ENCODE measurements around the gene OR2T34. TPM values are rescaled to one million over a fixed set of nuclear protein-coding genes. Genes with fewer than 3 reads are reported as not detected.
"Not testable (repeated sequence)": the region's sequence is repeated elsewhere in the genome, so short reads cannot be mapped to it uniquely, and the experiment has no call there.

The OR2T34 gene, protein sequence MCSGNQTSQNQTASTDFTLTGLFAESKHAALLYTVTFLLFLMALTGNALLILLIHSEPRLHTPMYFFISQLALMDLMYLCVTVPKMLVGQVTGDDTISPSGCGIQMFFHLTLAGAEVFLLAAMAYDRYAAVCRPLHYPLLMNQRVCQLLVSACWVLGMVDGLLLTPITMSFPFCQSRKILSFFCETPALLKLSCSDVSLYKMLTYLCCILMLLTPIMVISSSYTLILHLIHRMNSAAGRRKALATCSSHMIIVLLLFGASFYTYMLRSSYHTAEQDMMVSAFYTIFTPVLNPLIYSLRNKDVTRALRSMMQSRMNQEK
- total RNA-seq, result not detected
- long read RNA-seq, result 0 reads

DNA sequence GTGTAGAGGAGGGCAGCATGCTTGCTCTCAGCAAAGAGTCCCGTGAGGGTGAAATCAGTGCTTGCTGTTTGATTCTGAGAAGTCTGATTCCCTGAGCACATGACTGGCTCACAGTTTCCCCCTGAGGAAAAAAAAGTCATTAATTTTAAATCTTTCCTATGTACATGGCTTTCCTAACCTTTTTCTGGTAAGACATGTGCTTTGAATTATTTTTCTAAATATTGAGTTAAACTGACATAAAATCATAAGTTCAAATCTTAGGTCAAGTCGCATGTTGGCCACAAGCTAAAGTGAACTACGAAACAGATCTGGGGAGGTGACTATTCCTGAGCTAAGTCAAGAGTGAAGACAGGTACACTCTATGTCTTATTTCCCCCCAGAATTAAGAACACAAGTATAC lies at the start of gene OR2T34:
Gene OR2T34 (minus strand): TSS at position 101 of the 400 bp plus-strand sequence. CDS start 0 bp downstream, at position 101.
- intact Hi-C loops (cut with DNase I); DNase-seq (ENCODE audit: low spot score): not testable (repeated sequence)

DNA sequence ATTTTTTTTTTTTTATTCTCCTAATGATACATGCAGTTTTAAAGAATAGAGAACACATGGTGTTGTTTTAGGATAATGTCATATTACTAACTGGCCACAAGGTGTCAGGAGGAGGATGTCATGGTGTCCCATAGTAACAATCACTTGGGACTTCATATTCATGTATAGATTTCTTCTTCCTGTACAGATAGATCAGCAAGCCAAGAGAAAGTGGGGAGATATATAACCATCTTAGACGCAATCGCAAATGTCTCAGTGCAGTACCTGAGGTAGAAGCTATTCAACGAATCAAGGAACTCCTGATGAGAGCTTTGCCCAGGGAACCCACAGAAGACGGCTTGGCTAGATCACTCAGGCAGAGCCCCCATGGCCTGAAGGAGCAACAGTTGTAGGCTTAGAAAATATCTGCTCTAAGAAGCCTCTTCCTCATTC lies 48.0 kb upstream of the OR2T34 start:
- no peak for DNase-seq (ENCODE audit: low spot score)
- intact Hi-C loops (cut with DNase I), result no loop called here

- DNase-seq (ENCODE audit: low spot score), result no peak
- intact Hi-C loops (cut with DNase I), result loop anchor here (1.0 kb wide), 1 partner anchor 186 kb away; no protein-coding TSS in a partner anchor
Measured at GRCh38 chr1:248621770-248622169, 47.2 kb upstream of the OR2T34 start.

GRCh38 chr1:248618878-248619277 lies 44.3 kb upstream of the OR2T34 start:
- DNase-seq (ENCODE audit: low spot score), result no peak
- intact Hi-C loops (cut with DNase I), result no loop called here

GRCh38 chr1:248618119-248618518 lies 43.6 kb upstream of the OR2T34 start:
- intact Hi-C loops (cut with DNase I), result no loop called here
- DNase-seq (ENCODE audit: low spot score), result no peak

DNA sequence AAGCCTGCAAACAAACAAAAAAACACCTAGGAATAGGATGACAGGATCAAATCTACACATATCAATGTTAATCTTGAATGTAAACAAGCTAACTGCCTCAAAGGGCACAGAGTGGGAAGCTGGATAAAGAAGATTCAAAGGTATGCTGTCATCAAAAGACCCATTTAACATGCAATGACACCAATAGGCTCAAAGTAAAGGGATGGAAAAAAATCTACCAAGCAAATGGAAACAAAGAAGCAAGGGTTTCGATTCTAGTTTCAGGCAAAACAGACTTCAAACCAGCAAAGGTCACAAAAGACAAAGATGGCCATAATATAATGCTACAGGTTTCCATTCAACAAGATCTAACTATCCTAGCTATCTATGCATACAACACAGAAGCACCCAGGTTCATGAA lies 39.2 kb upstream of the OR2T34 start:
- no peak for DNase-seq (ENCODE audit: low spot score)

DNA sequence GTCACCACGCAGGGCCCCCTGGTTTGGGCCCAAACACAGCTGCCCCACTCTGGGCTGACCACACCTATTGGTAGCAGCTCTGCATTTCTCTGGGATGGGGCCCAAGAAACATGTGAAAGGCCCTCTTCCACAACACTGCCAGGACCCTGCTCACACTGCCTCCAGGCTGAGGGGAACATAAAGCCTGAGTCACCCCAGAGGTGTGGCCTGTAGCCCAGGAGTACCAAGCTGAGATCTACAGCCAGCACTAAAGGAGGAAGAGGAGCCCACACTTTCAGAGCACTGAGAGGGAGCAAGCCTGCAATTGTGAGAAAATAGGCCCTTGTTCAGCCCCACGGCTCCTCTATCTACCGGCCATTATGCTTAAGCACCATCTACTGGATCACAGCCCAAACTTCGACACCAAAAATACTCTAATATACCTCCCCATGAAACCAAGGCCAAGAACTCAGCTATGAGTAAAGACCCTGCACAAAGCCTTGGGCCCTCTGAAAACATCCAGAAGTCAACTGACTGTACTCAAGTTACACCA lies 37.4 kb upstream of the OR2T34 start:
- no peak for DNase-seq (ENCODE audit: low spot score)
- intact Hi-C loops (cut with DNase I), result no loop called here

More for the DNA sequence above, 39.2 kb upstream of the OR2T34 start:
- intact Hi-C loops (cut with DNase I), result no loop called here

DNA sequence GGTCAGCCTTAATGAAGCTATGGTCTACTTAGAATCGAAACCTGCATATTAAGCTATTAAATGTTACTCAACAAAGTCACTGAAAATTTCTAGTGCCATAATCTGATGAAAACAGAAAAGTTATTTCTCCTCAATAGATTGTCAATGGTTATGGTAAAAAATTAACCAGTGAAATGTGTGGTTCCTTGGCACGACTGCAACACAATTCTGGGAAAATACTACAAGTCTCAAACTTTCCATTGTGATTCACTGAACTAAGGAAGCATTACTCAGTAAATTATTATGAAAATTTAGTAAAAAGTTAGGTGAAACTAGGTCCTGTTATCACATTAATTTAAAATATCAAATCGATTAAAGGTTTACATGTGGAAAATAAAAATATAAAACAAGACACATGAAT lies 35.7 kb upstream of the OR2T34 start:
- intact Hi-C loops (cut with DNase I), result no loop called here
- DNase-seq (ENCODE audit: low spot score), result no peak

DNA sequence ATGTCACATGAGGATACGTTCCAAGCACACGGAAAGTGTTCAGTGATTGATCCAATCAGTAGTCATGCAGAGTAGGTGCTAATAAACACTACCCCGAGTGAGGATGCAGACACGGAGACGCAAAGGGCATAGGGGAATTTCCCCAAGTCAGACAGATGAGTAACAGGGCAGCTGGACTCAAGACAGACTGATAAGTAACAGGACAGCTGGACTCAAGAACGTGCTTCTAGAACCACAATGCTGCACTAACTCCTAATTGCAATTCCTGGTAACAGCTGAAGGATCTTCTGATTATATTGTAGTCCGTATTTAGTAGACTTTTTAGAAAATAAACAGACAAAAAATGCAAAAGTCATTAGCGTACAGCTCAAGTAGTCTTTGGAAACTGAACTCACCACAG lies 24.8 kb upstream of the OR2T34 start:
- intact Hi-C loops (cut with DNase I), result no loop called here
- no peak for DNase-seq (ENCODE audit: low spot score)

DNA sequence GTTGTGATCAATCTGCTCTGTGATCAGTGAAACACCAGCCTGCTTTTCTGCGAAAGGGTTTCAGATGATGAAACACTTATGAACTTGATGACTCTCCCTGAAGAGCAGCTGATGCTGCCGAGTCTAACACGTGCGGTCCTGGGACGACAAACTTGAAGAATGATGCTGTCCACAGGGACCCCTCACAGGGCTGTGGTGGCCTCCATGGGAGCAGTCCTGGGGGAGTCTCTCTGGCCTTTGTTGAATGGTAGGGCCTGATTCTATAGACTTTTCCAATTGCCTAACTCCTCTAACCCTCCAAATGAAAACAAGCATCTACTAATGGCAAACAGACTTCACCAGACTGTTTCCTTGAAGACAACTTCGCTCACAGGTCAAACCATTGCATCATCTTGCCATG lies 23.0 kb upstream of the OR2T34 start, which contains the start of gene OR2T10:
Gene OR2T10 (minus strand): TSS at position 112 of the 400 bp plus-strand sequence. CDS start 3,932 bp downstream, outside the sequence.
- no peak for DNase-seq (ENCODE audit: low spot score)
- intact Hi-C loops (cut with DNase I), result no loop called here

- intact Hi-C loops (cut with DNase I), result no loop called here
- DNase-seq (ENCODE audit: low spot score), result no peak
Measured at GRCh38 chr1:248596615-248597014, 22.1 kb upstream of the OR2T34 start.

- DNase-seq (ENCODE audit: low spot score), result no peak
- intact Hi-C loops (cut with DNase I), result no loop called here
Measured at GRCh38 chr1:248593226-248593625, 18.7 kb upstream of the OR2T34 start.

DNA sequence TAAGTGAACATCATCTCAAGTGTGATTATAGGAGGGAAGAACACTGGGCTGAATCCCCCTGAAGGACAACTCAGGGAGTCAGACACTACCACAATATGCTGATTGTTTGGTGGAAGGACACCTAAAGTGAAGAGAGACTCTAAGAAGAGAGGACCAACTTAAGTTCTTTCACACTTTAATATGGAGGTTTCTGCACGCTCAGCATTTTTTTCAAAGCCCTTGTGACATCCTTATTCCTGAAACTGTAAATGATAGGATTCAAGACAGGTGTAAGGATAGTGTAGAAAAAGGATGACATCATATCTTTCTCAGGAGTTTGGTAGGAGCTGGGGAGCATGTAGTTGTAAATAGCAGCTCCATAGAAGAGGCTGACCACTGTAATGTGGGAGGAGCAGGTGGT lies 18.1 kb upstream of the OR2T34 start:
- intact Hi-C loops (cut with DNase I), result no loop called here
- DNase-seq (ENCODE audit: low spot score), result no peak

- DNase-seq (ENCODE audit: low spot score), result no peak
Measured at GRCh38 chr1:248590055-248590454, 15.5 kb upstream of the OR2T34 start.

DNA sequence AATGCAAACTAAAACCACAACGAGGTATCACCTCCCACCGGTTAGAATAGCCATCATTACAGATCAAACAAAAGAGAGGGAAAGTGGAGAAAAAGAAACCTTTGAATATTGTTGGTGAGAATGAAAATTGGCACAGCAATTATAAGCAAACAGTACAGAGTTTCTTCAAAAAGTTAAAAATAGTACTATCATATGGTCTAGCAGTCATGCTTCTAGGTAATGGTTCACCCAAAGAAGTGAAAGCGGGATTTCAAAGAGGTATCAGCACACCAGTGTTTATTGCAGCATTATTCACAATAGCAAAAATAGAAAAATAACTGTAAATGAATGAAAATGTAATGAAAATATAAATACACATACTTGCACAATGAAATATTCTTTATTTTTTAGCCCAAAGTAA lies 14.8 kb upstream of the OR2T34 start:
- no peak for DNase-seq (ENCODE audit: low spot score)
- intact Hi-C loops (cut with DNase I), result no loop called here

More at GRCh38 chr1:248590055-248590454, 15.5 kb upstream of the OR2T34 start:
- intact Hi-C loops (cut with DNase I), result no loop called here

DNA sequence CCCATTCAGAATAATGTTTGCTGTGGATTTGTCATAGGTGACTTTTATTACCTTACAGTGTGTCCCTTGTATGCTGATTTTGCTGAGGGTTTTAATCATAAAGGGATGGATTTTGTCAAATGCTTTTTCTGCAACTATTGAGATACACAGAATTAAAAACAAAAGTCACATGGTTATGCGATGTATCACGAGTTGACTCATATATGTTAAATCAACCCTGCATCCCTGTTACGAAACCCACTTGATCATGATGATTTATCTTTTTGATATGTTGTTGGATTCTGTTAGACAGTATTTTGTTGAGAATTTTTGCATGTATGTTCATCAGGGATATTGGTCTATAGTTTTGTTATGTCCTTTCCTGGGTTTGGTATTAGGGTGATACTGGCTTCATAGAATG lies 10.7 kb upstream of the OR2T34 start:
- intact Hi-C loops (cut with DNase I), result no loop called here
- DNase-seq (ENCODE audit: low spot score), result no peak

DNA sequence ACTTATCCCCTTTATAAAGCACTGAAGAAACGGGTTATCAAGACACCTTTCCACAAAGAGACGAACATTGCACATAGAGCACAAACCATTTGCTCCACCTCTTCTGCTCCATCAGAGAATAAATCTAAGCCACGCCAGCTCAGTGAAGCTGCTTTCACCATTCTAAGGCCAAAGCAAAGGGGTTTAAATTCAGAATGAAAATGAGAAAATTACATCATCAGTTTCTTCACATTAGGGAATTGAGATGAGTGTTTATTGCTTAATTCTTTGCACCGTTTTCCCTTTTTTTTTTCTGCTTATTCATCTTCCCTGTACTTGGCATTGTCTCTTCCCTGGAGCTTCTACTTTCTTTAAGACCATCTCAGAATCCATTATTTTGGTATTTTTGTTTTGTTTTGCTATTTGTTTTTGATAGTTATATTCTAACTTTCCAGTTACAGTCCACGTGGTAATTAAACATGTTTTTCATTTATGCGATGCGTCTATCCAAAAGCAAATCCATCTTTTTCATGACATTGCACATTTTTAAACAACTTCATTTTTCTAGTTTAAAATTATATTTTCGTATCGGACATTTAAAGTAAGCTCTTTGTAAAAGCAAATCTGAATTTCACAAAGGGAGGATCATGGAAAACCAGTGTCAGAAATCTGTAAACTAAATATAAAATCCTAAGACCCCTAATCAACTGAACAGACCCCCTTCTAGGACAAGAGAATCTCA lies 1.9 kb upstream of the OR2T34 start:
- intact Hi-C loops (cut with DNase I), result no loop called here
- DNase-seq (ENCODE audit: low spot score), result no peak

DNA sequence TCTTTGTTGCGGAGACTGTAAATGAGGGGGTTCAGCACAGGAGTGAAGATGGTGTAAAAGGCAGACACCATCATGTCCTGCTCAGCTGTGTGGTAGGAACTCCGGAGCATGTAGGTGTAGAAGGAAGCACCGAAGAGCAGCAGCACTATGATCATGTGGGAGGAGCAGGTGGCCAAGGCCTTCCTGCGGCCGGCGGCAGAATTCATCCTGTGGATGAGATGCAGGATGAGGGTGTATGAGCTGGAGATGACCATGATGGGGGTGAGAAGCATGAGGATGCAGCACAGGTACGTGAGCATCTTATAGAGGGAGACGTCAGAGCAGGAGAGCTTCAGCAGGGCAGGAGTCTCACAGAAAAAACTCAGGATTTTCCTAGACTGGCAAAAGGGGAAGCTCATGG lies 701 bp downstream of the OR2T34 start:
- intact Hi-C loops (cut with DNase I); DNase-seq (ENCODE audit: low spot score): not testable (repeated sequence)

DNA sequence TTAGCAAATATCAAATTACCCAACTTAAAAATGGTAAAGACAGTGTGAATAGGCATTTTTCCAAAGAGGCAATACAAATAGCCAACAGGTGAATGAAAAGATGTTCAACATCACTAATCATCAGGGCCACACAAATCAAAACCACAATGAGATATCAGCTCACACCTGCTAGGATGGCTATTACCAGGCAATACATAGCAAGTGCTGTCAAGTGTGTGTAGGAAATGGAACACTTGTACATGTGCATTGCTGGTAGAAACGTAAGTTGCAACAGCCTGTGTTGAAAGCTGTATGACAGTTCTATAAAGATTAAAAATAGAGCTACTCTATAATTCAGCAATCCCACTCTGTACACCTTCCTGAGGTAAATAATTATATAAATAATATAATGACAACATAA lies 2.5 kb downstream of the OR2T34 start:
- intact Hi-C loops (cut with DNase I); DNase-seq (ENCODE audit: low spot score): not testable (repeated sequence)

DNA sequence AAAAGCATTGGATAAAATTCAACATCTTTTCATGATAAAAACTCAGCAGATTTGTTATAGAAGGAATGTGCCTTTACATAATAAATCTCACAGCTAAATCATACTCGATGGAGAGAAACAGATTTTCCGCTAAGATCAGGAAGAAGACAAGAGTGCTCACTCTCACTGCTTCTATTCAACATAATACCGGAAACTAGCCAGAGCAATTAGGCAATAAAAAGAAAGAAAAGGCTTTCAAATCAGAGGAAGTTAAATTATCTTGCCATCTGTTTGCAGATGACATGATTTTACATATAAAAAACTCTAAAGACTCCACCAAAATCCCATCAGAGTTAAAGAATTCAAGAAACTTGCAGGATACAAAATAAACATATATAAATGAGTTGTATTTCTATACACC lies 3.7 kb downstream of the OR2T34 start:
- intact Hi-C loops (cut with DNase I); DNase-seq (ENCODE audit: low spot score): not testable (repeated sequence)

DNA sequence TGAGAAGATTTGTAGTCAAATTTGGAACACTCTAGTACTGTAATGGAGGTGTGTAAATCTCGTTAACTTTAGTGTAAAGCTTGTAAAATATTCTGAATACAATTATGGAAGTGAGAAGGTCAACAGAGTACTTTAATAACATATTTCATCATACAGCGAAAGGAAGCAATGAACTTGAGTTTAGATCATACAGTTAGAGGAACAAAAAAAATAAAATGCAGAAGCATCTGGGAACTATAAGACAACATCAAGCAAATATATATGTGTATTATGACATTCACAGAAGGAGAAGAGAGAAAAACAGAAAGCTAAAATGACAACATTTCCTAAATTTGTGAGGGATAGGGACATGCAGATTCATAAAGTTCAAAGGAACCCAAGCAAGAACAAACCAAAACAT lies 5.5 kb downstream of the OR2T34 start:
- DNase-seq (ENCODE audit: low spot score); intact Hi-C loops (cut with DNase I): not testable (repeated sequence)

All from cardiac septum (tissue), 1 donor.